ENCODE measurements around the gene SCN1A.

SCN1A gene

DNA sequence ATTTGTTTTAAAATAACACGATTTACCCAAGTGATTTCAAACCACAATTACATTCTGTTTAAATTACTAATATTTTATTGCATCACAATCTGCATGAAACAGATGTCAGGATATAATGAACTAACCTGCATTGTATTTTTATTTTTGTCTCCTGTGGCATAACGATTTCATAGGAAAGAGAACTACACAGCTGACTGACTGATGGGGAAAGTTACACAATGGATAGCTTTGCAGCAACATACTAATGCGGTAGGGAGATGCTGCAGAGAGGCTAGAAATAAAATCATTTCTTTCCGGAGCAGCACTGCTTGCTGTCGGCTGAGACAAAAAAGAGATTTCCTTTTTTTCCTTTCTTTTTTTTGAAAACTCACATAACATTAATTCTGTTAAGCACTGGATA is 36.9 kb downstream of the SCN1A start:
- TF ChIP-seq, protein P1, sequence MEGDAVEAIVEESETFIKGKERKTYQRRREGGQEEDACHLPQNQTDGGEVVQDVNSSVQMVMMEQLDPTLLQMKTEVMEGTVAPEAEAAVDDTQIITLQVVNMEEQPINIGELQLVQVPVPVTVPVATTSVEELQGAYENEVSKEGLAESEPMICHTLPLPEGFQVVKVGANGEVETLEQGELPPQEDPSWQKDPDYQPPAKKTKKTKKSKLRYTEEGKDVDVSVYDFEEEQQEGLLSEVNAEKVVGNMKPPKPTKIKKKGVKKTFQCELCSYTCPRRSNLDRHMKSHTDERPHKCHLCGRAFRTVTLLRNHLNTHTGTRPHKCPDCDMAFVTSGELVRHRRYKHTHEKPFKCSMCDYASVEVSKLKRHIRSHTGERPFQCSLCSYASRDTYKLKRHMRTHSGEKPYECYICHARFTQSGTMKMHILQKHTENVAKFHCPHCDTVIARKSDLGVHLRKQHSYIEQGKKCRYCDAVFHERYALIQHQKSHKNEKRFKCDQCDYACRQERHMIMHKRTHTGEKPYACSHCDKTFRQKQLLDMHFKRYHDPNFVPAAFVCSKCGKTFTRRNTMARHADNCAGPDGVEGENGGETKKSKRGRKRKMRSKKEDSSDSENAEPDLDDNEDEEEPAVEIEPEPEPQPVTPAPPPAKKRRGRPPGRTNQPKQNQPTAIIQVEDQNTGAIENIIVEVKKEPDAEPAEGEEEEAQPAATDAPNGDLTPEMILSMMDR (IDR thresholded peaks at IDR 0.05; ENCODE audit: control insufficient read depth, extremely low read depth, insufficient read depth) = no peak
- no peak for DNase-seq (ENCODE audit: low read depth)
- H3K4me3 ChIP-seq (ENCODE audit: low read depth, low read length) = no peak overlapping the region

DNA sequence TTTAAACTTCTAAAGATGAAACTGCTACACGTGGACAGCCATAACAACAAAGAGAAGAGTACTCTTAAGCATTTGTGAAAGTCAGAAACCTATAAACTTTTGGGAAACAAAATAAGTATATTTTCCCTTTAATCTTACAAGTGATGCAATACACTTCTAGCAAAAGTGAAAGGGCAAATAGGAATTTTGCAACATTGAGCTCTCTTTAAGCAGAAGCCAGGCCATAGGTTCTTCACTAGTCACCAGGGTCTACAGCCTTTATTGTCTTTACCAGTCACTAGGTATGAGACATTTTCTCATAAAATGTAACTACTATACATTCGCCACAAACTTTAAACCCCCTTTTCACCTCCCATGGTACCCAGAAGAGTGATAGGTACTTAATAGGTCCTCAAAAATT is 37.5 kb downstream of the SCN1A start:
- TF ChIP-seq, protein P1 (IDR thresholded peaks at IDR 0.05; ENCODE audit: control insufficient read depth, extremely low read depth, insufficient read depth) = no peak
- H3K4me3 ChIP-seq (ENCODE audit: low read depth, low read length) = no peak overlapping the region
- no peak for DNase-seq (ENCODE audit: low read depth)

DNA sequence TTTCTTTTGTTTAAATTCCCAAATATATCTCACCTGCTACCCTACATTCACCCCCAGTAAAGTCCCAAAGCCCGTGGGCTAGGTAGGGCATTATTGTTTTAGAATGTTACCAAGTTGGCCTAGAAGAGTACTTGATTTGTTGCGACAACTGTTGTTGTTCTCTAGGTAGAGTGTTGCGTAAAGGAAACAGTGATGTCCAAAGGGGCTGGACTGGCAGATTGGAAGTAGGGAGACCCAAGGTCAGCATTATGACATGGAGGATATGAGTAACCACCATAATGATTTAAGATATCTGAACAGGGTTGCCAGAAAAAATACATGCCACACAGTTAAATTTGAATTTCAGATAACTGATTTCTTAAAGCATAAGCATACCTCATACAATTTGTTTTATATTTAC is 39.2 kb downstream of the SCN1A start:
- TF ChIP-seq, protein P1 (IDR thresholded peaks at IDR 0.05; ENCODE audit: control insufficient read depth, extremely low read depth, insufficient read depth) = no peak
- no peak for DNase-seq (ENCODE audit: low read depth)
- H3K4me3 ChIP-seq (ENCODE audit: low read depth, low read length) = no peak overlapping the region

DNA sequence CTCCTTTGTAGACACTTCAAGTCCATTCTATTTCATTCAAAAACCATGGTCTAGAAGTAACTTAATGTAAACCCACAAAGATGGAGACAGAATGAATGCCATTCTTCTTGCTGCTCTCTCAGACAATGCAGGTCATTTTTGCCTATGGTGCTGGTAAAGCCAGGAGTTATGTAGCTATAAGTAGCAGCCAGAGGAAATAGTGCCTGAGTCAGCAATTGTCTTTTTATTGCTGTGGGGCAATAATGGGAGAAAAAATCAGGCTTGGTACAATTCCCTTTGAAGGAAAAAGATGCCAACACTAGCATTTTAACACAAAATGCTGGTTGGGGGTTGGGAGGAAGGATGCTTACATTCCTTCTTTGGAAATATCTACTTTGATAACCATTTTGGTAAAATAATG is 43.5 kb downstream of the SCN1A start:
- DNase-seq (ENCODE audit: low read depth) = no peak
- H3K4me3 ChIP-seq (ENCODE audit: low read depth, low read length) = no peak overlapping the region
- TF ChIP-seq, protein P1 (IDR thresholded peaks at IDR 0.05; ENCODE audit: control insufficient read depth, extremely low read depth, insufficient read depth) = no peak

DNA sequence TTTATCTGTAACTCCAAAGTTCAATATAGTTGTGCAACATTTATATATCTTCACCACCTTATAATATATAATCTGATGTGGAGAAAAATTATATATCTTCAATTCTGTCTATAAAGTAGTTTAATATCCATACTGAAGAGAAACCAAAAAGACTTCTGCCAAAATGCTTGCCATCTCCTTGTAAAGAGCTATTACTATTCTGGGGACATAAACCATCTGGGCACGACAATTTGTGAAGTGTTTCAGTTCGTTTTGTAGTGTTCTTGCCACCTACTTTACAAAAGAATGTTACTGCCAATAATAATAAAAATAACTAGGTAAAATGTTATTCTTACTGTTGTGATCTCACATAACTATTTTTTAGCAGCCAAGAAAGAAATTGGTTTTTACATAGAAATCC is 45.1 kb downstream of the SCN1A start:
- H3K4me3 ChIP-seq (ENCODE audit: low read depth, low read length) = no peak overlapping the region
- TF ChIP-seq, protein P1 (IDR thresholded peaks at IDR 0.05; ENCODE audit: control insufficient read depth, extremely low read depth, insufficient read depth) = no peak
- no peak for DNase-seq (ENCODE audit: low read depth)

DNA sequence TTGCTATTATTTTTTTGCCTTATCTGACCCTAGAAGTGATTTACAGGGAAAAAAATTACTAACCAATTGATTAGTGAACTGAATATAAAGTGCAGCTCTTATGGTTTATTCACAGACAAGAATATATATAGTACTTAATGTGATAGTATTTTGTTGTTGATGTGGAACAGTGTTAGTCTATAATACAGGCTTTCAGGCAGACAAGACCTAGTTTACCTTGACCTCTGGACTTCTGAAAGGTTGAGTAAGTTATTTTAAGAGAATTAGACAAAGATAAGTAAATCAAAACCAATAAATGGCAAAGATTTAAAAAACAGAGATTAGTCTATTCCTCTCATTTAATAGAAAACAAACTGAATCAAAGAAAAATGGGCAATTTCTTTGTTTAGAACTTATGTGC is 46.0 kb downstream of the SCN1A start:
- no peak overlapping the region for H3K4me3 ChIP-seq (ENCODE audit: low read depth, low read length)
- TF ChIP-seq, protein P1 (IDR thresholded peaks at IDR 0.05; ENCODE audit: control insufficient read depth, extremely low read depth, insufficient read depth) = no peak
- no peak for DNase-seq (ENCODE audit: low read depth)

DNA sequence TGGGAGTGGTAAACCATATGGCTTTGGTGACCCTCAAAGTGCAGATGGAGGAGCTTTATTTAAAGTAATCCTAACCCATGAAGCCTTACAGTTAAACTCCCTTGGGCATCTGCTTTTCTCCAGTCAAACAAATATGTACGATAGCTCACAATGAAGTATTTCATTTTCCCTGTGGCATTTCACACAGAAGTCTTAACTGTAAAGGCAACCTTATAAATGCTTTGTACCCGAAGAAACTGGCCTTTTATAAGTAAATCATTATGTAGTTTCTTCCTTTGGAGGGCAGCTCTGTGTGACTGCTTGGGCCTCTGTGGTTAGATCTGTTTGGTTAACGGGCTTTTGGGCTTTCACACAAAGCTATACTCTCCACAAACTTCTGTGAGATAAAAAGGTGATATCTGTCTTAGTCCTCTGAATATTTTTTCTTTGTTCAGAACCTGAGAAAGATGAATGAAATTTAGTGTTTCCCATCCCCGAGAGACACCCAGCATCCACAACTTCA is 46.6 kb downstream of the SCN1A start:
- no peak overlapping the region for H3K4me3 ChIP-seq (ENCODE audit: low read depth, low read length)
- DNase-seq (ENCODE audit: low read depth) = no peak
- TF ChIP-seq, protein P1 (IDR thresholded peaks at IDR 0.05; ENCODE audit: control insufficient read depth, extremely low read depth, insufficient read depth) = no peak

Measured in LNCaP clone FGC (cell line).